Measurements from ENCODE around the gene KLF18. TPM values are rescaled to one million over a fixed set of nuclear protein-coding genes. Genes with fewer than 3 reads are reported as not detected.

The KLF18 gene
- not detected in 2 replicates for total RNA-seq

DNA sequence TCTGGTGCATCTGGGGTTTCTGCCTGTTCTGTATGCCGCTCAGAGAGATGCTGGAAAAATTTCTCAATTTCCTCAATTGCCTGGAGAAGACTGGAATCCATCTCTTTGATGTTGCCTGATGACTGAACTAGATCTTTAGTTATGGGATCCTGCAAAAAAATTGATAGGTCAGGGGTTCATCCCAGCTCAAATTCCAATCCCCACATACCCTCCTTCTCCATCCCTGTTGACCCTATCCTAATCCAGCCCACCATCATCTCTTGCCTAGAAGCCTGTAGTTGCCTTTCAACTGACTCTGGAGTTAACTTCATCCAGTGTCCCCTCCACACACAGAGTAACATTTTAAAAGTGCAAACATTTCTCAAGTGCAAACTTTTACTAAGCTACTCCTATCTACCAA, at the start of gene KLF18:
Gene KLF18 (minus strand): TSS at position 101 of the 400 bp plus-strand sequence. CDS start 0 bp downstream, at position 101.
- no peaks in the 10 kb centered on the region for H3K36me3 ChIP-seq (ENCODE audit: control insufficient read depth, insufficient read depth, low read length)
- DNase-seq (ENCODE audit: low read depth), result no peak
- peaks cover under 1% of the 10 kb centered on the region for H3K27me3 ChIP-seq (ENCODE audit: control insufficient read depth, insufficient read depth, low read length)
- no peak within 1 kb of the TSS for H3K4me3 ChIP-seq (ENCODE audit: low read depth, low read length)
- TF ChIP-seq, protein P1, sequence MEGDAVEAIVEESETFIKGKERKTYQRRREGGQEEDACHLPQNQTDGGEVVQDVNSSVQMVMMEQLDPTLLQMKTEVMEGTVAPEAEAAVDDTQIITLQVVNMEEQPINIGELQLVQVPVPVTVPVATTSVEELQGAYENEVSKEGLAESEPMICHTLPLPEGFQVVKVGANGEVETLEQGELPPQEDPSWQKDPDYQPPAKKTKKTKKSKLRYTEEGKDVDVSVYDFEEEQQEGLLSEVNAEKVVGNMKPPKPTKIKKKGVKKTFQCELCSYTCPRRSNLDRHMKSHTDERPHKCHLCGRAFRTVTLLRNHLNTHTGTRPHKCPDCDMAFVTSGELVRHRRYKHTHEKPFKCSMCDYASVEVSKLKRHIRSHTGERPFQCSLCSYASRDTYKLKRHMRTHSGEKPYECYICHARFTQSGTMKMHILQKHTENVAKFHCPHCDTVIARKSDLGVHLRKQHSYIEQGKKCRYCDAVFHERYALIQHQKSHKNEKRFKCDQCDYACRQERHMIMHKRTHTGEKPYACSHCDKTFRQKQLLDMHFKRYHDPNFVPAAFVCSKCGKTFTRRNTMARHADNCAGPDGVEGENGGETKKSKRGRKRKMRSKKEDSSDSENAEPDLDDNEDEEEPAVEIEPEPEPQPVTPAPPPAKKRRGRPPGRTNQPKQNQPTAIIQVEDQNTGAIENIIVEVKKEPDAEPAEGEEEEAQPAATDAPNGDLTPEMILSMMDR (IDR thresholded peaks at IDR 0.05; ENCODE audit: insufficient read depth, low read length, poor library complexity, severe bottlenecking), result no peak

DNA sequence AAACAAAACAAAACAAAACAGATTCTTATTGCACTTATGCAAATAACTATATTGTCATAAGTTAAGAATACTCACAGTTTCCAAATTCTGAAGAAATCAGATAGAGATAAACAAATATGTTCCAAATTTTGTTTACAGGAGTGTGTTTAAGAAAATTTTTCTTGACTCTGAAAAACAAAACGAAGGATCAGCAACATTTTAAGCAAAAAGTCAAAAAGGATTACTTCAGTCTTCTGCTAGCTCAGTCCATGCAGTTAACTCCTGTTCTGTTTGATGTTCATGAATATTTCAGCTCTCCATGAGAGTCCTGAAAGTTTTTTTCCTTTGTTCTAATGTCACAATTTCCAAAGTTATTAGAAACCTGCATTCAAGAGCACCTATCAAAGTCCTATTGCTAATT, 33.2 kb upstream of the KLF18 start:
- no peaks in the 10 kb centered on the region for H3K36me3 ChIP-seq (ENCODE audit: control insufficient read depth, insufficient read depth, low read length)
- no peak overlapping the region for H3K4me3 ChIP-seq (ENCODE audit: low read depth, low read length)
- no peak for DNase-seq (ENCODE audit: low read depth)
- TF ChIP-seq, protein P1 (IDR thresholded peaks at IDR 0.05; ENCODE audit: insufficient read depth, low read length, poor library complexity, severe bottlenecking), result no peak
- no peaks in the 10 kb centered on the region for H3K27me3 ChIP-seq (ENCODE audit: control insufficient read depth, insufficient read depth, low read length)

DNA sequence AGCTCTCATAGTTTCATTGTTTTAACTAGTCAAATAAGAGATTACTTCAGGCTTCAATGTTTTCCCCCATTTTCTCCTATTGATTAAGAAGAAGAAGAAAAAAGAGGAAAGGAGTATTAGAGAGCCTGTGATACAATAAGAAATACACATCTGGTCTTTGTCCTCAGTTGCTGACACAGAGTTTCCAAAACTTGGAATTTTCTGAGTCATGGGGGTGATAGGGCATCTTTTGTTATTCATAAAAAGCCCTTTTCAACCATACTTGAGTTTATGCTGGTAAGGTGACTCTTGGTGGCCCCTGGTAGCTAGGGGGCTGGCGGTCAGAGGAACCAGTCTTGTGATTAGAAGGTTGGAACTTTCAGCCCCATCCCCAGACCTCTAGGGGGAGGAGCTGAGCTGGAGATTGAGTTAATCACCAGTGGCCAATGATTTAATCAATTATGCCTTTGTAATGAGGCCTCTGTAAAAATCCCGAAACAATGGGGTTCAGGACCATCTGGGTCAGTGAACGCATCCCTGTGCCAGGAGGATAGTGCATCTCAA, 28.9 kb upstream of the KLF18 start:
- DNase-seq (ENCODE audit: low read depth), result no peak
- TF ChIP-seq, protein P1 (IDR thresholded peaks at IDR 0.05; ENCODE audit: insufficient read depth, low read length, poor library complexity, severe bottlenecking), result no peak
- H3K27me3 ChIP-seq (ENCODE audit: control insufficient read depth, insufficient read depth, low read length), result no peaks in the 10 kb centered on the region
- H3K36me3 ChIP-seq (ENCODE audit: control insufficient read depth, insufficient read depth, low read length), result no peaks in the 10 kb centered on the region
- no peak overlapping the region for H3K4me3 ChIP-seq (ENCODE audit: low read depth, low read length)

DNA sequence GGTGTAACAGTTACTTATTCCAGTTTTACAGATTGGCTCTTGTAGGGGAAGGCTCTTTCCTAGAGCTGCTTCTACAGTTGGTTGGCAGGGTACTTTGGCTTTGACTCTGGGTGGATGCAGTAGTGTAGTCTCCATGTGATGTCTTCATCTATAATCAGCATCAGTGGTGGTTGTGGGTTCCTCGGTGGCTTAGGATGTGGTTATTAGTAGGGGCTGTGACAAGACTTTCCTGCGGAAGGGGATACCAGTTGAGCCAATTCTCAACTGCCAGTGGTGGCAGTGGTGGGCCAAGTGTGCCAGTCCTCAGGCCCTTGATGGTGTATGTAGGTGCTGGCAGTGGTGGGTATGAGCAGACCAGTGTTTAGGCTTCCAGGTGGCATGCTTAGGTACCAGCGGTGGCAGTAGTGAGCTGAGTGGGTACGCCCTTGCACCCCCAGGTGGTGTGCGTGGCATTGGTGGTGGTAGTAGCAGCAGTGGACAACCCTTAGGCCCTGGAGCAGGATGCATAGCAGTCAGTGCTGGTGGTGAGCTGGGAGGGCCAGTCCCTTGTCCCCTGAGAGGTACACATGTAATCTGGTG, 27.2 kb upstream of the KLF18 start:
- no peak for DNase-seq (ENCODE audit: low read depth)
- no peaks in the 10 kb centered on the region for H3K27me3 ChIP-seq (ENCODE audit: control insufficient read depth, insufficient read depth, low read length)
- no peak overlapping the region for H3K4me3 ChIP-seq (ENCODE audit: low read depth, low read length)
- TF ChIP-seq, protein P1 (IDR thresholded peaks at IDR 0.05; ENCODE audit: insufficient read depth, low read length, poor library complexity, severe bottlenecking), result no peak
- no peaks in the 10 kb centered on the region for H3K36me3 ChIP-seq (ENCODE audit: control insufficient read depth, insufficient read depth, low read length)

DNA sequence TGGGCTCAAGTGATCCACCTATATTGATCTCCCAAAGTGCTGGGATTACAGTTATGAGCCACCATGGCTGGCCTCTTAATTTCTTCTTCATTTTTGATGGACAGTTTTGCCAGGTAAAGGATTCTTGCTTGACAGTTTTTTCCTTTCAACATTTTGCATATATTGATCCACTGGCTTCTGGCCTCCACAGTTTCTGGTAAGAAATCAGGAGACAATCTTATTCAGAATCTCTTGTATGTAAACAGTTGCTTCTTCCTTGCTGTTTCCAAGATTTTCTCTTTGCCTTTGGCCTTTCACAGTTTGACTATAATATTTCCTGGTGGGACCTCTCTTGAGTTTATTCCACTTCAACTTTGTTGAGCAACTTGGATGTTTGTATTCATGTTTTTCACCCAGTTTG, 20.1 kb upstream of the KLF18 start:
- no peaks in the 10 kb centered on the region for H3K27me3 ChIP-seq (ENCODE audit: control insufficient read depth, insufficient read depth, low read length)
- TF ChIP-seq, protein P1 (IDR thresholded peaks at IDR 0.05; ENCODE audit: insufficient read depth, low read length, poor library complexity, severe bottlenecking), result no peak
- no peaks in the 10 kb centered on the region for H3K36me3 ChIP-seq (ENCODE audit: control insufficient read depth, insufficient read depth, low read length)
- no peak overlapping the region for H3K4me3 ChIP-seq (ENCODE audit: low read depth, low read length)
- no peak for DNase-seq (ENCODE audit: low read depth)

DNA sequence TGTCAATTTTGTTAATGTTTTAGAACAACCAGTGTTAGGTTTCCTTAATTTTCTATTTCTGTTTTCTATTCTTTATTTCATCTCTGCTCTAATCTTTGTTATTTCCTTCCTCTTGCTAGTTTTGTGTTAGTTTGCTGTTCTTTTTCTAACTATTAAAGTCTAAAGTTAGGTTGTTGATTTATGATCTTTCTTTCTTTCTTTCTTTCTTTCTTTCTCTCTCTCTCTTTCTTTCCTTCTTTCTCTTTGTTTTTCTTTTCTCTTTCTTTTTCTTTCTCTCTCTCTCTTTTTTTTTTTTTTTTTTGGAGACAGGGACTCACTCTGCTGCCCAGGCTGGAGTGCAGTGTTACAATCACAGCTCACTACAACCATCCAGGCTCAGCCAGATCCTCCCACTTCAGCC, 17.4 kb upstream of the KLF18 start:
- Histone ChIP-seq H3K4me3 (ENCODE audit: low read depth, low read length) (no peak overlapping the region), H3K27me3 (ENCODE audit: control insufficient read depth, insufficient read depth, low read length) (no peaks in the 10 kb centered on the region), H3K36me3 (ENCODE audit: control insufficient read depth, insufficient read depth, low read length) (no peaks in the 10 kb centered on the region)
- no peak for DNase-seq (ENCODE audit: low read depth)
- TF ChIP-seq, protein P1 (IDR thresholded peaks at IDR 0.05; ENCODE audit: insufficient read depth, low read length, poor library complexity, severe bottlenecking), result no peak
